Panc1 (cell line): ENCODE results near the gene POFUT1.

Experiments used
- POLR2AphosphoS5 ChIP-seq: IDR thresholded peaks from 2 replicates; pipeline ENCODE4 v1.6.1; 2012; ENCODE audit warnings: mild to moderate bottlenecking, low read depth, low read length, moderate library complexity
- SIN3A ChIP-seq: IDR thresholded peaks from 2 replicates; pipeline ENCODE4 v1.6.1; 2012; ENCODE audit warnings: low read depth, mild to moderate bottlenecking, low read length, moderate library complexity, borderline replicate concordance; ENCODE audit not compliant: insufficient read depth
- TCF7L2 ChIP-seq: IDR thresholded peaks from 2 replicates; pipeline ENCODE4 v1.6.1; 2011; ENCODE audit warnings: mild to moderate bottlenecking, low read depth, low read length, inconsistent platforms
- TF ChIP-seq, protein P1 (sequence below): fragments of 450-650 bp; IDR thresholded peaks from 2 replicates; pipeline ENCODE4 v1.5.1; 2017; ENCODE audit warnings: mild to moderate bottlenecking

DNA sequence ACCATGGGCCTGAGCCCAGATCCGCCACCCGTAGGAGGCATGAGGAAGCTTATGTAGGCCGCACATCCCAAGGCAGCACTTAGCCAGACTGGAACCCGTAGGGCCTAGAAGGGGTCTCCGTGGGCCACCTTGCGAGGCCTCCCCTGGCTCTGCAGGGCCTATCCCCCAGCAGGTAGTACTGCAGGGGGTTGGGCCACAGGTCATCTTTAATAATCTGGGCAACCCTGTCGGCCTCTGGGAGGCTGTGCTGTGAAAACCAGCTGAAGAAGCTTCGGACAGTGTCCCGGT, 18.6 kb upstream of the POFUT1 start:
- TF ChIP-seq, protein P1, sequence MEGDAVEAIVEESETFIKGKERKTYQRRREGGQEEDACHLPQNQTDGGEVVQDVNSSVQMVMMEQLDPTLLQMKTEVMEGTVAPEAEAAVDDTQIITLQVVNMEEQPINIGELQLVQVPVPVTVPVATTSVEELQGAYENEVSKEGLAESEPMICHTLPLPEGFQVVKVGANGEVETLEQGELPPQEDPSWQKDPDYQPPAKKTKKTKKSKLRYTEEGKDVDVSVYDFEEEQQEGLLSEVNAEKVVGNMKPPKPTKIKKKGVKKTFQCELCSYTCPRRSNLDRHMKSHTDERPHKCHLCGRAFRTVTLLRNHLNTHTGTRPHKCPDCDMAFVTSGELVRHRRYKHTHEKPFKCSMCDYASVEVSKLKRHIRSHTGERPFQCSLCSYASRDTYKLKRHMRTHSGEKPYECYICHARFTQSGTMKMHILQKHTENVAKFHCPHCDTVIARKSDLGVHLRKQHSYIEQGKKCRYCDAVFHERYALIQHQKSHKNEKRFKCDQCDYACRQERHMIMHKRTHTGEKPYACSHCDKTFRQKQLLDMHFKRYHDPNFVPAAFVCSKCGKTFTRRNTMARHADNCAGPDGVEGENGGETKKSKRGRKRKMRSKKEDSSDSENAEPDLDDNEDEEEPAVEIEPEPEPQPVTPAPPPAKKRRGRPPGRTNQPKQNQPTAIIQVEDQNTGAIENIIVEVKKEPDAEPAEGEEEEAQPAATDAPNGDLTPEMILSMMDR: no peak
- TF ChIP-seq POLR2AphosphoS5 (no peak), TCF7L2 (no peak), SIN3A (no peak)
